Peyer's patch (tissue), 4 donors: Measurements from ENCODE around the gene ZBTB16.

Source experiments
- CTCF ChIP-seq, 6 experiments: fragments of 450-650 bp in 4 of 6; fragments of 200-600 bp in 2 of 6; sonication (generic) in 1 of 6; IDR thresholded peaks; one replicate each; pipeline ENCODE4 v1.5.1; 2017 to 2019; ENCODE audit warnings: antibody characterized with exemption in 6 of 6, mild to moderate bottlenecking in 3 of 6, moderate library complexity in 1 of 6
- POLR2A ChIP-seq, 2 donors: fragments of 450-650 bp; IDR thresholded peaks; one replicate each; pipeline ENCODE4 v1.5.1; 2017; ENCODE audit warnings: antibody characterized with exemption in 2 of 2, mild to moderate bottlenecking in 2 of 2, moderate library complexity in 2 of 2

- TF ChIP-seq CTCF (IDR thresholded peaks at IDR 0.05) (no peak), POLR2A (IDR thresholded peaks at IDR 0.05) (no peak)
Measured at GRCh38 chr11:114044042-114044871, 15.3 kb upstream of the ZBTB16 start.
